Mesenchymal stem cell (in vitro differentiated cells and primary cell): ENCODE data around the gene NR2C2.

Experiments
- DNase-seq: peaks from one replicate; pipeline ENCODE4 v3.0.0-alpha.2; 2013
- H2AFZ ChIP-seq: one replicate; pipeline ENCODE4 v1.6.1; 2013; ENCODE audit warnings: low read depth, mild to moderate bottlenecking, control low read depth, inconsistent platforms, low read length, moderate library complexity
- H2AK5ac ChIP-seq: 2 replicates; pipeline ENCODE4 v1.6.1; 2013; ENCODE audit warnings: low read length, moderate library complexity, mild to moderate bottlenecking, inconsistent platforms; ENCODE audit not compliant: severe bottlenecking
- H2BK120ac ChIP-seq: one replicate; pipeline ENCODE4 v1.6.1; 2013; ENCODE audit warnings: low read depth, mild to moderate bottlenecking, inconsistent platforms, low read length, moderate library complexity
- H2BK12ac ChIP-seq, 2 experiments: one replicate each; pipeline ENCODE4 v1.6.1; 2013; ENCODE audit warnings: inconsistent platforms in 2 of 2, low read length in 2 of 2, mild to moderate bottlenecking in 2 of 2, moderate library complexity in 2 of 2, control low read depth in 1 of 2
- H2BK15ac ChIP-seq: one replicate; pipeline ENCODE4 v1.6.1; 2013; ENCODE audit warnings: mild to moderate bottlenecking, low read depth, inconsistent platforms; ENCODE audit not compliant: poor library complexity, severe bottlenecking
- H2BK5ac ChIP-seq: 2 replicates; pipeline ENCODE4 v1.6.1; 2013; ENCODE audit warnings: low read depth, mild to moderate bottlenecking, low read length, control low read depth, inconsistent platforms; ENCODE audit not compliant: poor library complexity, severe bottlenecking
- H3K14ac ChIP-seq, 2 experiments: one replicate each; pipeline ENCODE4 v1.6.1; 2013; ENCODE audit warnings: inconsistent platforms in 2 of 2, low read length in 2 of 2, control low read depth in 1 of 2, mild to moderate bottlenecking in 1 of 2, moderate library complexity in 1 of 2
- H3K18ac ChIP-seq, 2 experiments: one replicate each; pipeline ENCODE4 v1.6.1; 2013; ENCODE audit warnings: inconsistent platforms in 2 of 2, low read length in 2 of 2, control low read depth in 1 of 2, low read depth in 1 of 2, mild to moderate bottlenecking in 1 of 2
- H3K23ac ChIP-seq, 2 experiments: one replicate each; pipeline ENCODE4 v1.6.1; 2013; ENCODE audit warnings: inconsistent platforms in 2 of 2, low read length in 2 of 2, mild to moderate bottlenecking in 2 of 2, moderate library complexity in 2 of 2, control low read depth in 1 of 2
- H3K27ac ChIP-seq: 2 replicates; pipeline ENCODE4 v1.5.1; 2013; ENCODE audit warnings: mild to moderate bottlenecking, moderate library complexity, low read length, control low read depth, inconsistent platforms; ENCODE audit not compliant: poor library complexity, severe bottlenecking
- H3K27me3 ChIP-seq, 2 experiments: 2 replicates each; pipeline versions ENCODE4 v1.6.1 to v1.7.0; 2013; ENCODE audit warnings: low read length in 2 of 2, mild to moderate bottlenecking in 2 of 2, moderate library complexity in 2 of 2, control low read depth in 1 of 2, inconsistent platforms in 1 of 2; ENCODE audit not compliant: control insufficient read depth in 1 of 2, insufficient read depth in 1 of 2
- H3K36me3 ChIP-seq, 2 experiments: 2 replicates each; pipeline versions ENCODE4 v1.6.1 to v1.7.0; 2013; ENCODE audit warnings: low read length in 2 of 2, control low read depth in 1 of 2, inconsistent platforms in 1 of 2, low read depth in 1 of 2, mild to moderate bottlenecking in 1 of 2; ENCODE audit not compliant: insufficient read depth in 2 of 2, control insufficient read depth in 1 of 2
- H3K4ac ChIP-seq, 2 experiments: one replicate each; pipeline ENCODE4 v1.6.1; 2013; ENCODE audit warnings: inconsistent platforms in 2 of 2, low read length in 2 of 2, mild to moderate bottlenecking in 2 of 2, moderate library complexity in 2 of 2, control low read depth in 1 of 2, low read depth in 1 of 2
- H3K4me1 ChIP-seq: 2 replicates; pipeline ENCODE4 v1.6.1; 2013; ENCODE audit warnings: low read depth, low read length, control low read depth; ENCODE audit not compliant: control insufficient read depth, insufficient read depth
- H3K4me2 ChIP-seq: 2 replicates; pipeline ENCODE4 v1.6.1; 2013; ENCODE audit warnings: low read length, mild to moderate bottlenecking, inconsistent platforms; ENCODE audit not compliant: poor library complexity, severe bottlenecking
- H3K4me3 ChIP-seq, 2 experiments: 2 replicates each; pipeline versions ENCODE4 v1.5.1 to v1.7.0; 2013; ENCODE audit warnings: low read length in 2 of 2, mild to moderate bottlenecking in 2 of 2, control low read depth in 1 of 2, low read depth in 1 of 2; ENCODE audit not compliant: insufficient read depth in 1 of 2
- H3K79me1 ChIP-seq: replicated peaks from 2 replicates; pipeline ENCODE4 v1.6.1; 2013; ENCODE audit warnings: mild to moderate bottlenecking, control low read depth, low read length, inconsistent platforms; ENCODE audit not compliant: poor library complexity, severe bottlenecking
- H3K9ac ChIP-seq: 2 replicates; pipeline ENCODE4 v1.7.0; 2013; ENCODE audit warnings: mild to moderate bottlenecking, low read length, moderate library complexity
- H3K9me3 ChIP-seq: 2 replicates; pipeline ENCODE4 v1.7.0; 2013; ENCODE audit warnings: mild to moderate bottlenecking, low read length; ENCODE audit not compliant: control insufficient read depth
- H4K8ac ChIP-seq: one replicate; pipeline ENCODE4 v1.6.1; 2013; ENCODE audit warnings: inconsistent platforms, mild to moderate bottlenecking, low read length, moderate library complexity
- H4K91ac ChIP-seq: one replicate; pipeline ENCODE4 v1.6.1; 2013; ENCODE audit warnings: mild to moderate bottlenecking, low read length, inconsistent platforms
- WGBS: methylation state at CpG from one replicate; pipeline ENCODE4 v1.1.7; 2013; ENCODE audit warnings: mixed read lengths; 5-methylcytosine and 5-hydroxymethylcytosine counted together

NR2C2 gene

GRCh38 chr3:14962762-14963161 lies 15.4 kb downstream of the NR2C2 start:
- no peak overlapping the region for H2BK12ac ChIP-seq
- DNase-seq: no peak
- no peak overlapping the region for H3K23ac ChIP-seq
- no peak overlapping the region for H3K27ac ChIP-seq
- no peak overlapping the region for H3K4me3 ChIP-seq
- peaks cover 4 to 19% of the 10 kb centered on the region in 2 experiments for H3K36me3 ChIP-seq
- WGBS: 93% methylated on average over 4 of the region's 5 CpGs
- H2BK5ac ChIP-seq: no peak overlapping the region
- no peaks in the 10 kb centered on the region for H3K27me3 ChIP-seq
- H3K4me1 ChIP-seq: no peaks in the 10 kb centered on the region
- no peak overlapping the region for H2BK15ac ChIP-seq
- H3K79me1 ChIP-seq: peaks cover 15% of the 10 kb centered on the region
- no peak overlapping the region for H2AK5ac ChIP-seq
- no peak overlapping the region for H3K14ac ChIP-seq
- no peak overlapping the region for H3K9ac ChIP-seq
- no peak overlapping the region for H2AFZ ChIP-seq
- H3K9me3 ChIP-seq: peaks cover 4% of the 10 kb centered on the region
- H4K8ac ChIP-seq: no peak overlapping the region
- no peak overlapping the region for H3K18ac ChIP-seq
- no peak overlapping the region for H2BK120ac ChIP-seq
- no peak overlapping the region for H3K4me2 ChIP-seq
- no peak overlapping the region for H3K4ac ChIP-seq
- no peak overlapping the region for H4K91ac ChIP-seq

- H3K23ac ChIP-seq: no peak overlapping the region
- no peak overlapping the region for H2BK15ac ChIP-seq
Observed at GRCh38 chr3:14967285-14967684, 19.9 kb downstream of the NR2C2 start.

GRCh38 chr3:14969671-14970070 lies 22.3 kb downstream of the NR2C2 start:
- Histone ChIP-seq H3K9ac (no peak overlapping the region), H3K4me3 (no peak overlapping the region), H3K79me1 (peaks cover 23% of the 10 kb centered on the region), H3K27ac (no peak overlapping the region), H2BK5ac (no peak overlapping the region), H3K18ac (no peak overlapping the region), H3K23ac (no peak overlapping the region), H3K9me3 (peaks cover 4% of the 10 kb centered on the region), H2BK12ac (no peak overlapping the region), H3K36me3 (peaks cover 16 to 34% of the 10 kb centered on the region in 2 experiments), H2AFZ (no peak overlapping the region), H3K27me3 (no peaks in the 10 kb centered on the region), H3K4me2 (no peak overlapping the region), H2BK15ac (no peak overlapping the region), H4K91ac (no peak overlapping the region), H2AK5ac (no peak overlapping the region), H2BK120ac (no peak overlapping the region), H4K8ac (no peak overlapping the region), H3K4ac (no peak overlapping the region), H3K4me1 (no peaks in the 10 kb centered on the region), H3K14ac (no peak overlapping the region)
- WGBS: 100% methylated on average over 1 of the region's 1 CpG
- no peak for DNase-seq

More at GRCh38 chr3:14967285-14967684, 19.9 kb downstream of the NR2C2 start:
- Histone ChIP-seq H3K9me3 (peaks cover 4% of the 10 kb centered on the region), H3K4me1 (no peaks in the 10 kb centered on the region), H2AFZ (no peak overlapping the region), H2BK12ac (no peak overlapping the region), H4K8ac (no peak overlapping the region), H3K36me3 (peaks cover 10 to 15% of the 10 kb centered on the region in 2 experiments), H3K4ac (no peak overlapping the region), H2AK5ac (no peak overlapping the region), H2BK5ac (no peak overlapping the region), H4K91ac (no peak overlapping the region), H3K27ac (no peak overlapping the region), H3K14ac (no peak overlapping the region), H2BK120ac (no peak overlapping the region), H3K9ac (no peak overlapping the region), H3K4me3 (no peak overlapping the region), H3K4me2 (no peak overlapping the region), H3K79me1 (peaks cover 16% of the 10 kb centered on the region), H3K27me3 (no peaks in the 10 kb centered on the region), H3K18ac (no peak overlapping the region)
- 97% methylated on average over 1 of the region's 1 CpG for WGBS
- no peak for DNase-seq

- Histone ChIP-seq H2AFZ (no peak overlapping the region), H3K36me3 (peaks cover 13 to 22% of the 10 kb centered on the region in 2 experiments), H3K18ac (no peak overlapping the region), H3K9ac (no peak overlapping the region), H3K14ac (no peak overlapping the region), H4K8ac (no peak overlapping the region), H2AK5ac (no peak overlapping the region), H3K79me1 (peaks cover 27% of the 10 kb centered on the region), H3K23ac (no peak overlapping the region), H2BK15ac (no peak overlapping the region), H3K4ac (no peak overlapping the region), H2BK5ac (no peak overlapping the region), H2BK120ac (no peak overlapping the region), H3K9me3 (no peaks in the 10 kb centered on the region), H2BK12ac (no peak overlapping the region), H3K4me1 (no peaks in the 10 kb centered on the region), H3K4me3 (no peak overlapping the region), H3K4me2 (no peak overlapping the region), H3K27ac (no peak overlapping the region), H4K91ac (no peak overlapping the region), H3K27me3 (no peaks in the 10 kb centered on the region)
- DNase-seq: no peak
- no CpG with 5 or more reads among the region's 1 CpG for WGBS
Observed at GRCh38 chr3:14976317-14976716, 28.9 kb downstream of the NR2C2 start.
